GM19397 (cell line): ENCODE results near the gene ZFAND3.
"Not testable (repeated sequence)": the region's sequence is repeated elsewhere in the genome, so short reads cannot be mapped to it uniquely, and the experiment has no call there.

Source experiments
- ATAC-seq: cut with Tn5 transposase; IDR thresholded peaks from one replicate; pipeline ENCODE4 v1.9.1; 2021; ENCODE audit warnings: mild to moderate bottlenecking, moderate library complexity; ENCODE audit not compliant: unreplicated experiment

ZFAND3 gene

GRCh38 chr6:37862430-37862829 is 42.9 kb downstream of the ZFAND3 start:
- no peak for ATAC-seq

GRCh38 chr6:37862992-37863391 is 43.5 kb downstream of the ZFAND3 start:
- ATAC-seq: no peak

- no peak for ATAC-seq
Measured at GRCh38 chr6:37864250-37864649, 44.7 kb downstream of the ZFAND3 start.

- no peak for ATAC-seq
Measured at GRCh38 chr6:37865504-37865903, 46.0 kb downstream of the ZFAND3 start.

GRCh38 chr6:37866590-37867507 is 47.3 kb downstream of the ZFAND3 start:
- no peak for ATAC-seq

- no peak for ATAC-seq
Measured at GRCh38 chr6:37867756-37868446, 48.4 kb downstream of the ZFAND3 start.

GRCh38 chr6:37868447-37868825 is 48.9 kb downstream of the ZFAND3 start:
- no peak for ATAC-seq

- ATAC-seq: no peak
Measured at GRCh38 chr6:37871616-37872372, 52.3 kb downstream of the ZFAND3 start.

- ATAC-seq: no peak
Measured at GRCh38 chr6:37872373-37872745, 52.8 kb downstream of the ZFAND3 start.

- ATAC-seq: no peak
Measured at GRCh38 chr6:37874726-37875125, 55.2 kb downstream of the ZFAND3 start.

- ATAC-seq: no peak
Measured at GRCh38 chr6:37875561-37876309, 56.2 kb downstream of the ZFAND3 start.

- ATAC-seq: no peak
Measured at GRCh38 chr6:37876843-37877242, 57.3 kb downstream of the ZFAND3 start.

GRCh38 chr6:37877373-37878149 is 58.0 kb downstream of the ZFAND3 start:
- no peak for ATAC-seq

- ATAC-seq: no peak
Measured at GRCh38 chr6:37878150-37878710, 58.7 kb downstream of the ZFAND3 start.

- ATAC-seq: not testable (repeated sequence)
Measured at GRCh38 chr6:37880602-37881001, 61.1 kb downstream of the ZFAND3 start.

GRCh38 chr6:37882292-37882691 is 62.8 kb downstream of the ZFAND3 start:
- ATAC-seq: no peak

GRCh38 chr6:37882724-37883413 is 63.3 kb downstream of the ZFAND3 start:
- ATAC-seq: no peak

GRCh38 chr6:37884548-37884947 is 65.0 kb downstream of the ZFAND3 start:
- no peak for ATAC-seq

- no peak for ATAC-seq
Measured at GRCh38 chr6:37889051-37889450, 69.5 kb downstream of the ZFAND3 start.
